DOHH2 (cell line): ENCODE data around the gene CCDC78.

Source experiments
- CTCF ChIP-seq: fragments of 200-600 bp; sonication (generic); IDR thresholded peaks from one replicate; pipeline ENCODE4 v1.5.1; 2014; ENCODE audit warnings: antibody characterized with exemption, mild to moderate bottlenecking, low read depth, low read length; ENCODE audit not compliant: poor library complexity, severe bottlenecking
- EZH2phosphoT487 ChIP-seq: fragments of 200-600 bp; sonication (generic); IDR thresholded peaks from 2 replicates; pipeline ENCODE4 v1.6.1; 2017; ENCODE audit warnings: borderline replicate concordance, mild to moderate bottlenecking, antibody characterized with exemption, low read length, moderate library complexity, mixed read lengths

DNA sequence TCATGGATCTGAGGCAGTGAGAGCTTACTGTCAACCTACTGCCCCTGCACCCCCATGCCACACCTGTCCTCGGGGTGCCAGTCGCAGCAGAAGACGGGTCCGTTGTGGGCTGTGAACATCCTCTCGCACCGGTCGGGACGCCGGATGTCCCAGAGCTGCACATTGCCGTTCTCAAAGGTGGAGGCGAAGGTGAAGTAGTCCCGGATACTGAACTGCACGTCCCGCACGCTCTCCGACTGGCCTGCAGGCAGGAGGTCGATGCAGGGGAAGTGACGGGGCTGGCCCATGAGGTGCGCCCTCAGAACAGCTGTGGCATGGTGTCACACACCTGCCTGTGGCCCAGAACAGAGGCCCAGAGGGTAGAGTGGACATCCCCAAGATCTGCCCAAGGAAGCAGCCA, 38.7 kb downstream of the CCDC78 start:
- TF ChIP-seq CTCF = no peak
- no peak for TF ChIP-seq EZH2phosphoT487
